GM18861 (cell line): ENCODE data around the gene RIPOR2.

Experiments
- ATAC-seq: cut with Tn5 transposase; IDR thresholded peaks from one replicate; pipeline ENCODE4 v1.9.1; 2021; ENCODE audit not compliant: unreplicated experiment

RIPOR2 gene

GRCh38 chr6:24821860-24822444, 113.8 kb downstream of the RIPOR2 start:
- ATAC-seq, result no peak

GRCh38 chr6:24818346-24818745, 117.4 kb downstream of the RIPOR2 start:
- ATAC-seq, result no peak

- no peak for ATAC-seq
Observed at GRCh38 chr6:24809728-24810127, 126.0 kb downstream of the RIPOR2 start.

GRCh38 chr6:24807584-24807983, 128.2 kb downstream of the RIPOR2 start:
- no peak for ATAC-seq

- no peak for ATAC-seq
Observed at GRCh38 chr6:24802271-24803059, 133.3 kb downstream of the RIPOR2 start.

GRCh38 chr6:24799541-24799915, 136.2 kb downstream of the RIPOR2 start:
- ATAC-seq, result no peak

GRCh38 chr6:24798740-24799540, 136.8 kb downstream of the RIPOR2 start, which contains the start of gene ARMH2:
TSS of gene ARMH2 (minus strand) at chr6:24798917. CDS start at chr6:24798857, 60 bp downstream.
- no peak for ATAC-seq

GRCh38 chr6:24797596-24798216, 138.1 kb downstream of the RIPOR2 start:
- no peak for ATAC-seq

- ATAC-seq, result no peak
Observed at GRCh38 chr6:24796616-24797290, 139.0 kb downstream of the RIPOR2 start.

- no peak for ATAC-seq
Observed at GRCh38 chr6:24795106-24795505, 140.7 kb downstream of the RIPOR2 start.

GRCh38 chr6:24788031-24788665, 147.6 kb downstream of the RIPOR2 start:
- ATAC-seq, result no peak

GRCh38 chr6:24780206-24780605, 155.6 kb downstream of the RIPOR2 start:
- no peak for ATAC-seq

GRCh38 chr6:24779416-24780016, 156.2 kb downstream of the RIPOR2 start:
- ATAC-seq, result no peak

GRCh38 chr6:24778878-24779277, 156.9 kb downstream of the RIPOR2 start:
- ATAC-seq, result no peak

- no peak for ATAC-seq
Observed at GRCh38 chr6:24778121-24778520, 157.6 kb downstream of the RIPOR2 start.

- no peak for ATAC-seq
Observed at GRCh38 chr6:24777227-24777626, 158.5 kb downstream of the RIPOR2 start.

GRCh38 chr6:24775520-24776058, 160.2 kb downstream of the RIPOR2 start:
- peak; percentile 8 for ATAC-seq

GRCh38 chr6:24774696-24775519, 160.9 kb downstream of the RIPOR2 start, which contains the start of gene GMNN:
TSS of gene GMNN (plus strand) at chr6:24774937. CDS start at chr6:24777247, 2,310 bp downstream.
- peak; percentile 78 for ATAC-seq

- ATAC-seq, result no peak
Observed at GRCh38 chr6:24768361-24768760, 167.4 kb downstream of the RIPOR2 start.
